Naive thymus-derived CD4-positive, alpha-beta T cell (primary cell): ENCODE measurements around the gene PFKFB3. TPM values are rescaled to one million over a fixed set of nuclear protein-coding genes. Genes with fewer than 3 reads are reported as not detected.

ENCODE experiments used
- ATAC-seq: fragments of 150-1000 bp; cut with Tn5 transposase; 2 replicates; pipeline ENCODE4 v1.10.0; 2021; ENCODE audit warnings: mild to moderate bottlenecking, moderate library complexity
- CTCF ChIA-PET: fragments of 350-600 bp; sonication (Branson Sonifier 250); formaldehyde crosslinking; loops from one replicate; lab custom pipeline; 2021; ENCODE audit warnings: antibody characterized with exemption; lab: Charles Lee
- POLR2A ChIA-PET: fragments of 350-600 bp; sonication (Branson Sonifier 250); formaldehyde crosslinking; loops from one replicate; lab custom pipeline; 2021; ENCODE audit warnings: antibody characterized with exemption, inconsistent platforms; lab: Charles Lee
- DNase-seq, 9 donors: peaks; one replicate each; pipeline versions ENCODE4 v3.0.0 to v3.0.0-alpha.2; 2020 to 2022; ENCODE audit warnings: mixed read lengths in 1 of 9
- H3K27ac ChIP-seq: one replicate; pipeline ENCODE4 v1.7.0; 2013; ENCODE audit warnings: mild to moderate bottlenecking, low read depth, low read length, moderate library complexity
- H3K27me3 ChIP-seq, 2 donors: one replicate each; pipeline ENCODE4 v1.7.0; 2013; ENCODE audit warnings: low read length in 2 of 2, mild to moderate bottlenecking in 2 of 2, moderate library complexity in 2 of 2; ENCODE audit not compliant: control insufficient read depth in 2 of 2, insufficient read depth in 2 of 2
- H3K36me3 ChIP-seq, 3 experiments: 1 replicate in 2 of 3; 2 replicates in 1 of 3; pipeline ENCODE4 v1.7.0; 2013; ENCODE audit warnings: low read length in 3 of 3, mild to moderate bottlenecking in 3 of 3, moderate library complexity in 1 of 3; ENCODE audit not compliant: insufficient read depth in 3 of 3, control insufficient read depth in 2 of 3
- H3K4me1 ChIP-seq, 2 donors: one replicate each; pipeline ENCODE4 v1.7.0; 2013; ENCODE audit warnings: low read length in 2 of 2, mild to moderate bottlenecking in 2 of 2, moderate library complexity in 1 of 2; ENCODE audit not compliant: control insufficient read depth in 2 of 2, insufficient read depth in 2 of 2
- H3K4me3 ChIP-seq: 2 replicates; pipeline ENCODE4 v1.7.0; 2013; ENCODE audit warnings: mild to moderate bottlenecking, low read length
- H3K9me3 ChIP-seq, 3 experiments: 1 replicate in 2 of 3; 2 replicates in 1 of 3; pipeline ENCODE4 v1.7.0; 2013; ENCODE audit warnings: low read length in 3 of 3; ENCODE audit not compliant: control insufficient read depth in 2 of 3
- H3K27ac Mint-ChIP-seq, 9 donors: one replicate each; pipeline ENCODE4 v1.8.0; 2020 to 2022; ENCODE audit warnings: mixed read lengths in 9 of 9, mild to moderate bottlenecking in 8 of 9, moderate library complexity in 5 of 9, inconsistent platforms in 2 of 9
- H3K27me3 Mint-ChIP-seq, 5 donors: one replicate each; pipeline ENCODE4 v1.8.0; 2021 to 2022; ENCODE audit warnings: mixed read lengths in 5 of 5, mild to moderate bottlenecking in 1 of 5
- H3K36me3 Mint-ChIP-seq, 5 donors: one replicate each; pipeline ENCODE4 v1.8.0; 2020 to 2022; ENCODE audit warnings: mixed read lengths in 5 of 5, mild to moderate bottlenecking in 3 of 5, inconsistent platforms in 1 of 5
- H3K4me1 Mint-ChIP-seq, 7 donors: one replicate each; pipeline ENCODE4 v1.8.0; 2020 to 2022; ENCODE audit warnings: mixed read lengths in 7 of 7, mild to moderate bottlenecking in 3 of 7, inconsistent platforms in 1 of 7
- H3K4me3 Mint-ChIP-seq, 10 donors: one replicate each; pipeline ENCODE4 v1.8.0; 2020 to 2022; ENCODE audit warnings: mild to moderate bottlenecking in 10 of 10, mixed read lengths in 10 of 10, moderate library complexity in 6 of 10, inconsistent platforms in 2 of 10
- H3K9me3 Mint-ChIP-seq, 11 donors: one replicate each; pipeline ENCODE4 v1.8.0; 2020 to 2022; ENCODE audit warnings: mixed read lengths in 11 of 11, mild to moderate bottlenecking in 4 of 11, inconsistent platforms in 1 of 11, moderate library complexity in 1 of 11
- intact Hi-C, 2 donors: fragments of 100-400 bp; cut with micrococcal nuclease; formaldehyde crosslinking; loops; one replicate each; pipeline ENCODE4 v1.15.1; 2023
- polyA plus RNA-seq, 2 donors: library from polyadenylated mRNA; unstranded; fragments of 300-500 nt; fragmentation: Illumina TruSeq; gene quantifications; one replicate each; pipeline ENCODE4 v1.2.3, GENCODE V29; 2021
- total RNA-seq, 6 experiments: library from RNA in 5 of 6; stranded (reverse) in 5 of 6; gene quantifications; 1 replicate in 5 of 6; 2 replicates in 1 of 6; pipeline ENCODE4 v1.2.3 and lab custom pipeline; 2021 to 2026

The PFKFB3 gene
- total and polyA plus RNA-seq, 7 experiments from 2014 or later, result 2.3 to 129 (median 66.1) TPM

- ATAC-seq (peak; percentile 81), DNase-seq (no peak)
- H3K9me3 ChIP-seq, result no peaks in the 10 kb centered on the region
- Mint-ChIP-seq H3K27ac (no peak overlapping the region), H3K27me3 (no peaks in the 10 kb centered on the region), H3K36me3 (peaks cover 3 to 32% (median 17%) of the 10 kb centered on the region in 5 donors), H3K4me3 (no peak overlapping the region), H3K4me1 (peaks cover 0 to 6% (median 0%) of the 10 kb centered on the region in 7 donors), H3K9me3 (peaks cover 0 to 8% (median 1%) of the 10 kb centered on the region in 11 donors)
- no peaks in the 10 kb centered on the region for H3K4me1 ChIP-seq
- CTCF ChIA-PET, result no interaction called here
- POLR2A ChIA-PET, result no interaction called here
- H3K27ac ChIP-seq, result no peak overlapping the region
- no peaks in the 10 kb centered on the region for H3K36me3 ChIP-seq
- intact Hi-C loops, result no loop called here
- no peaks in the 10 kb centered on the region for H3K27me3 ChIP-seq
- H3K4me3 ChIP-seq, result no peak overlapping the region
Measured at GRCh38 chr10:6254201-6254600, 51.5 kb downstream of the PFKFB3 start.

- peaks cover 6 to 44% (median 27%) of the 10 kb centered on the region in 5 donors for H3K36me3 Mint-ChIP-seq
Measured at GRCh38 chr10:6255548-6256061, 52.9 kb downstream of the PFKFB3 start.

GRCh38 chr10:6256439-6256838 is 53.7 kb downstream of the PFKFB3 start:
- H3K4me3 Mint-ChIP-seq, result no peak overlapping the region
- peaks cover 0 to 14% (median 0%) of the 10 kb centered on the region in 7 donors for H3K4me1 Mint-ChIP-seq
- H3K36me3 Mint-ChIP-seq, result peaks cover 6 to 50% (median 35%) of the 10 kb centered on the region in 5 donors
- ChIA-PET CTCF (interaction anchor here (0.6 kb wide), 1 partner anchor 1015 kb away, joined by 3 read pairs; no protein-coding TSS in a partner anchor), POLR2A (no interaction called here)
- no peaks in the 10 kb centered on the region for H3K27me3 Mint-ChIP-seq
- ATAC-seq, result no peak
- no peaks in the 10 kb centered on the region for H3K9me3 ChIP-seq
- H3K27ac Mint-ChIP-seq, result no peak overlapping the region
- H3K9me3 Mint-ChIP-seq, result peaks cover 2 to 27% (median 12%) of the 10 kb centered on the region in 11 donors
- no peak overlapping the region for H3K4me3 ChIP-seq
- H3K27ac ChIP-seq, result no peak overlapping the region
- intact Hi-C loops, result loop anchor here in 1 of 2 donors (5.0 kb wide), 1 partner anchor 36 kb away; no protein-coding TSS in a partner anchor
- no peaks in the 10 kb centered on the region for H3K4me1 ChIP-seq
- no peaks in the 10 kb centered on the region for H3K36me3 ChIP-seq
- DNase-seq, result no peak
- no peaks in the 10 kb centered on the region for H3K27me3 ChIP-seq

More at GRCh38 chr10:6255548-6256061, 52.9 kb downstream of the PFKFB3 start:
- no peak for DNase-seq
- no peaks in the 10 kb centered on the region for H3K27me3 ChIP-seq
- no peaks in the 10 kb centered on the region for H3K36me3 ChIP-seq
- Mint-ChIP-seq H3K27ac (no peak overlapping the region), H3K9me3 (peaks cover 2 to 19% (median 7%) of the 10 kb centered on the region in 11 donors), H3K27me3 (no peaks in the 10 kb centered on the region), H3K4me1 (peaks cover 0 to 9% (median 0%) of the 10 kb centered on the region in 7 donors), H3K4me3 (no peak overlapping the region)
- no peak overlapping the region for H3K27ac ChIP-seq
- no peaks in the 10 kb centered on the region for H3K9me3 ChIP-seq
- ChIA-PET POLR2A (no interaction called here), CTCF (no interaction called here)
- intact Hi-C loops, result loop anchor here in 1 of 2 donors (5.0 kb wide), 1 partner anchor 37 kb away; no protein-coding TSS in a partner anchor
- H3K4me1 ChIP-seq, result no peaks in the 10 kb centered on the region
- H3K4me3 ChIP-seq, result no peak overlapping the region
- ATAC-seq, result no peak

GRCh38 chr10:6259153-6259552 is 56.4 kb downstream of the PFKFB3 start:
- Mint-ChIP-seq H3K4me3 (no peak overlapping the region), H3K27ac (peak overlapping the region in 1 of 9 donors; percentile 6), H3K36me3 (peaks cover 6 to 55% (median 39%) of the 10 kb centered on the region in 5 donors), H3K4me1 (peaks cover 0 to 11% (median 0%) of the 10 kb centered on the region in 7 donors), H3K9me3 (peaks cover 2 to 35% (median 14%) of the 10 kb centered on the region in 11 donors), H3K27me3 (no peaks in the 10 kb centered on the region)
- H3K27ac ChIP-seq, result no peak overlapping the region
- ChIA-PET CTCF (no interaction called here), POLR2A (interaction anchor here (0.5 kb wide), 1 partner anchor 28 kb away, joined by 3 read pairs; no protein-coding TSS in a partner anchor)
- ATAC-seq (no peak), DNase-seq (no peak)
- no peaks in the 10 kb centered on the region for H3K4me1 ChIP-seq
- no peaks in the 10 kb centered on the region for H3K9me3 ChIP-seq
- no peak overlapping the region for H3K4me3 ChIP-seq
- no peaks in the 10 kb centered on the region for H3K27me3 ChIP-seq
- H3K36me3 ChIP-seq, result no peaks in the 10 kb centered on the region
- intact Hi-C loops, result loop anchor here in 1 of 2 donors (5.0 kb wide), 1 partner anchor 33 kb away; no protein-coding TSS in a partner anchor

- ChIA-PET CTCF (no interaction called here), POLR2A (no interaction called here)
- H3K4me3 Mint-ChIP-seq, result no peak overlapping the region
- ATAC-seq, result no peak
- Histone ChIP-seq H3K9me3 (no peaks in the 10 kb centered on the region), H3K27ac (no peak overlapping the region), H3K36me3 (no peaks in the 10 kb centered on the region), H3K27me3 (no peaks in the 10 kb centered on the region), H3K4me3 (no peak overlapping the region), H3K4me1 (no peaks in the 10 kb centered on the region)
- no peak overlapping the region for H3K27ac Mint-ChIP-seq
- H3K9me3 Mint-ChIP-seq, result peaks cover 2 to 36% (median 14%) of the 10 kb centered on the region in 11 donors
- H3K36me3 Mint-ChIP-seq, result peaks cover 6 to 57% (median 35%) of the 10 kb centered on the region in 5 donors
- H3K4me1 Mint-ChIP-seq, result peaks cover 0 to 9% (median 0%) of the 10 kb centered on the region in 7 donors
- DNase-seq, result no peak
- intact Hi-C loops, result no loop called here
- H3K27me3 Mint-ChIP-seq, result no peaks in the 10 kb centered on the region
Measured at GRCh38 chr10:6260843-6261242, 58.1 kb downstream of the PFKFB3 start.

GRCh38 chr10:6267941-6268340 is 65.2 kb downstream of the PFKFB3 start:
- H3K36me3 ChIP-seq, result no peaks in the 10 kb centered on the region
- no peaks in the 10 kb centered on the region for H3K9me3 ChIP-seq
- Mint-ChIP-seq H3K36me3 (peaks cover 0 to 22% (median 0%) of the 10 kb centered on the region in 5 donors), H3K9me3 (peaks cover 0 to 6% (median 0%) of the 10 kb centered on the region in 11 donors), H3K27me3 (no peaks in the 10 kb centered on the region), H3K27ac (peak overlapping the region in 1 of 9 donors; percentile 81), H3K4me3 (peak overlapping the region in 1 of 10 donors; percentile 55), H3K4me1 (peaks cover 20 to 53% (median 24%) of the 10 kb centered on the region in 7 donors)
- intact Hi-C loops, result no loop called here
- H3K4me1 ChIP-seq, result peaks cover 7 to 30% of the 10 kb centered on the region in 2 donors
- no peak for ATAC-seq
- no peak overlapping the region for H3K27ac ChIP-seq
- ChIA-PET CTCF (interaction anchor here (0.9 kb wide), 1 partner anchor 134 kb away, joined by 3 read pairs; no protein-coding TSS in a partner anchor), POLR2A (interaction anchor here (0.7 kb wide), 1 partner anchor 139 kb away, joined by 3 read pairs; no protein-coding TSS in a partner anchor)
- no peak overlapping the region for H3K4me3 ChIP-seq
- no peaks in the 10 kb centered on the region for H3K27me3 ChIP-seq
- DNase-seq, result no peak
